ENCODE data around the gene DMC1. TPM values are rescaled to one million over a fixed set of nuclear protein-coding genes. Genes with fewer than 3 reads are reported as not detected.

Gene DMC1
- total and polyA plus RNA-seq, 2 of the 13 experiments (the other 11 are each of a cell fraction or from before 2014, with no cell fraction given): 0.82 TPM; not detected in 1

DNA sequence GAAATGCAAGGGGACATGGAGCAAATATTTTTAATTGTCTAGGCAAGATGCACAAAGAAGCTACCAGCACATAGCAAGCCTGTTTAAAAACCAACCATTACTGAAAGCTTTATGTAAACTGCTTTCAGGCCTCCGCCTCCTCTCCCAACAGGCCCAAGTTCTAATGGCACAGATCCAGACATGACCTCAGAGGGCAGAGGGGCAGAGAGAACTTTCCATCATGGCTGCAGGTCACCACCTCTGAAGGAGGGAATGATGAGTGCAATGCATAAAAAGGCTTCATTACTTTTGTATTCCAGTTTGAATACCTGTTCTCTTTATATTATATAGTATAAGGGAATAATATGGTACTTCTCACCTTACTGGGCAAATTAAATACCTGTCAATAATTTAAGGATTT lies 79.1 kb downstream of the DMC1 start (continued):
- TF ChIP-seq SP4 (CRISPR knock-in tag; IDR thresholded peaks at IDR 0.05) (no peak), TCF7 (IDR thresholded peaks at IDR 0.05; ENCODE audit: low read depth) (no peak), ZNF30 (CRISPR knock-in tag; IDR thresholded peaks at IDR 0.05) (no peak), POLR2G (IDR thresholded peaks at IDR 0.05; ENCODE audit: low read depth, low read length) (peak; percentile 7; the same call in 1 of the 2 replicates), ZSCAN30 (CRISPR knock-in tag; IDR thresholded peaks at IDR 0.05) (no peak), ZFX (CRISPR knock-in tag; IDR thresholded peaks at IDR 0.05; ENCODE audit: low read depth) (peak; percentile 24; the same call in 1 of the 2 replicates), MXD4 (CRISPR knock-in tag; IDR thresholded peaks at IDR 0.05) (no peak)
- TF ChIP-seq, protein P1, sequence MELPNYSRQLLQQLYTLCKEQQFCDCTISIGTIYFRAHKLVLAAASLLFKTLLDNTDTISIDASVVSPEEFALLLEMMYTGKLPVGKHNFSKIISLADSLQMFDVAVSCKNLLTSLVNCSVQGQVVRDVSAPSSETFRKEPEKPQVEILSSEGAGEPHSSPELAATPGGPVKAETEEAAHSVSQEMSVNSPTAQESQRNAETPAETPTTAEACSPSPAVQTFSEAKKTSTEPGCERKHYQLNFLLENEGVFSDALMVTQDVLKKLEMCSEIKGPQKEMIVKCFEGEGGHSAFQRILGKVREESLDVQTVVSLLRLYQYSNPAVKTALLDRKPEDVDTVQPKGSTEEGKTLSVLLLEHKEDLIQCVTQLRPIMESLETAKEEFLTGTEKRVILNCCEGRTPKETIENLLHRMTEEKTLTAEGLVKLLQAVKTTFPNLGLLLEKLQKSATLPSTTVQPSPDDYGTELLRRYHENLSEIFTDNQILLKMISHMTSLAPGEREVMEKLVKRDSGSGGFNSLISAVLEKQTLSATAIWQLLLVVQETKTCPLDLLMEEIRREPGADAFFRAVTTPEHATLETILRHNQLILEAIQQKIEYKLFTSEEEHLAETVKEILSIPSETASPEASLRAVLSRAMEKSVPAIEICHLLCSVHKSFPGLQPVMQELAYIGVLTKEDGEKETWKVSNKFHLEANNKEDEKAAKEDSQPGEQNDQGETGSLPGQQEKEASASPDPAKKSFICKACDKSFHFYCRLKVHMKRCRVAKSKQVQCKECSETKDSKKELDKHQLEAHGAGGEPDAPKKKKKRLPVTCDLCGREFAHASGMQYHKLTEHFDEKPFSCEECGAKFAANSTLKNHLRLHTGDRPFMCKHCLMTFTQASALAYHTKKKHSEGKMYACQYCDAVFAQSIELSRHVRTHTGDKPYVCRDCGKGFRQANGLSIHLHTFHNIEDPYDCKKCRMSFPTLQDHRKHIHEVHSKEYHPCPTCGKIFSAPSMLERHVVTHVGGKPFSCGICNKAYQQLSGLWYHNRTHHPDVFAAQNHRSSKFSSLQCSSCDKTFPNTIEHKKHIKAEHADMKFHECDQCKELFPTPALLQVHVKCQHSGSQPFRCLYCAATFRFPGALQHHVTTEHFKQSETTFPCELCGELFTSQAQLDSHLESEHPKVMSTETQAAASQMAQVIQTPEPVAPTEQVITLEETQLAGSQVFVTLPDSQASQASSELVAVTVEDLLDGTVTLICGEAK (IDR thresholded peaks at IDR 0.05): no peak
- TF ChIP-seq, protein P1 (CRISPR knock-in tag; IDR thresholded peaks at IDR 0.05): 0 out of 2 replicates have a peak, but pooled peaks have one; percentile 43
- TF ChIP-seq, protein P2, sequence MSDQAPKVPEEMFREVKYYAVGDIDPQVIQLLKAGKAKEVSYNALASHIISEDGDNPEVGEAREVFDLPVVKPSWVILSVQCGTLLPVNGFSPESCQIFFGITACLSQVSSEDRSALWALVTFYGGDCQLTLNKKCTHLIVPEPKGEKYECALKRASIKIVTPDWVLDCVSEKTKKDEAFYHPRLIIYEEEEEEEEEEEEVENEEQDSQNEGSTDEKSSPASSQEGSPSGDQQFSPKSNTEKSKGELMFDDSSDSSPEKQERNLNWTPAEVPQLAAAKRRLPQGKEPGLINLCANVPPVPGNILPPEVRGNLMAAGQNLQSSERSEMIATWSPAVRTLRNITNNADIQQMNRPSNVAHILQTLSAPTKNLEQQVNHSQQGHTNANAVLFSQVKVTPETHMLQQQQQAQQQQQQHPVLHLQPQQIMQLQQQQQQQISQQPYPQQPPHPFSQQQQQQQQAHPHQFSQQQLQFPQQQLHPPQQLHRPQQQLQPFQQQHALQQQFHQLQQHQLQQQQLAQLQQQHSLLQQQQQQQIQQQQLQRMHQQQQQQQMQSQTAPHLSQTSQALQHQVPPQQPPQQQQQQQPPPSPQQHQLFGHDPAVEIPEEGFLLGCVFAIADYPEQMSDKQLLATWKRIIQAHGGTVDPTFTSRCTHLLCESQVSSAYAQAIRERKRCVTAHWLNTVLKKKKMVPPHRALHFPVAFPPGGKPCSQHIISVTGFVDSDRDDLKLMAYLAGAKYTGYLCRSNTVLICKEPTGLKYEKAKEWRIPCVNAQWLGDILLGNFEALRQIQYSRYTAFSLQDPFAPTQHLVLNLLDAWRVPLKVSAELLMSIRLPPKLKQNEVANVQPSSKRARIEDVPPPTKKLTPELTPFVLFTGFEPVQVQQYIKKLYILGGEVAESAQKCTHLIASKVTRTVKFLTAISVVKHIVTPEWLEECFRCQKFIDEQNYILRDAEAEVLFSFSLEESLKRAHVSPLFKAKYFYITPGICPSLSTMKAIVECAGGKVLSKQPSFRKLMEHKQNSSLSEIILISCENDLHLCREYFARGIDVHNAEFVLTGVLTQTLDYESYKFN (CRISPR knock-in tag; conservative IDR thresholded peaks at IDR 0.05): 0 out of 2 replicates have a peak, but pooled peaks have one; percentile 21
